Activated CD4-positive, alpha-beta T cell treated with anti-CD3 and anti-CD28 coated beads for 36 hours (primary cell): Measurements from ENCODE around the gene PRDX3. TPM values are rescaled to one million over a fixed set of nuclear protein-coding genes. Genes with fewer than 3 reads are reported as not detected.

Experiments used
- ATAC-seq: fragments of 200-7000 bp; cut with Tn5 transposase; one replicate; pipeline ENCODE4 v1.10.0; 2021; ENCODE audit warnings: mild to moderate bottlenecking, moderate library complexity
- CTCF ChIA-PET: fragments of 350-600 bp; sonication (Branson Sonifier 250); formaldehyde crosslinking; loops from one replicate; lab custom pipeline; 2021; ENCODE audit warnings: antibody characterized with exemption; lab: Charles Lee
- POLR2A ChIA-PET: fragments of 350-600 bp; sonication (Branson Sonifier 250); formaldehyde crosslinking; loops from one replicate; lab custom pipeline; 2021; ENCODE audit warnings: antibody characterized with exemption, inconsistent platforms; lab: Charles Lee
- DNase-seq: peaks from one replicate; pipeline ENCODE4 v3.0.0-alpha.2; 2020
- H3K27ac Mint-ChIP-seq: one replicate; pipeline ENCODE4 v1.8.0; 2021; ENCODE audit warnings: mixed read lengths
- H3K27me3 Mint-ChIP-seq: one replicate; pipeline ENCODE4 v1.8.0; 2021; ENCODE audit warnings: mixed read lengths
- H3K36me3 Mint-ChIP-seq: one replicate; pipeline ENCODE4 v1.8.0; 2021; ENCODE audit warnings: low read depth, mixed read lengths
- H3K4me1 Mint-ChIP-seq: one replicate; pipeline ENCODE4 v1.8.0; 2021; ENCODE audit warnings: mixed read lengths
- H3K4me3 Mint-ChIP-seq: one replicate; pipeline ENCODE4 v1.8.0; 2021; ENCODE audit warnings: mild to moderate bottlenecking, moderate library complexity, mixed read lengths
- H3K9me3 Mint-ChIP-seq: one replicate; pipeline ENCODE4 v1.8.0; 2021; ENCODE audit warnings: low read depth, mixed read lengths
- intact Hi-C, 2 experiments: fragments of 100-400 bp; cut with DNase I in 1 of 2; cut with micrococcal nuclease in 1 of 2; formaldehyde crosslinking; loops; one replicate each; pipeline versions ENCODE4 v1.14.2 to v1.15.1; 2022 to 2024; cut with DNase I, micrococcal nuclease
- total RNA-seq, 2 experiments: library from RNA; stranded (reverse); gene quantifications; one replicate each; pipeline ENCODE4 v1.2.3, GENCODE V29; 2021

The PRDX3 gene
- total RNA-seq, 2 experiments from 2014 or later, result 160 to 217 TPM

GRCh38 chr10:119129721-119130120 is 48.9 kb downstream of the PRDX3 start:
- Mint-ChIP-seq H3K4me1 (peaks cover 41% of the 10 kb centered on the region), H3K36me3 (peaks cover 56% of the 10 kb centered on the region), H3K27ac (no peak overlapping the region), H3K27me3 (no peaks in the 10 kb centered on the region), H3K9me3 (no peaks in the 10 kb centered on the region), H3K4me3 (no peak overlapping the region)
- no peak for ATAC-seq
- intact Hi-C loops, result loop anchor here in 1 of 2 experiments (2.0 to 10.0 kb wide), 4 partner anchors 368 to 573 kb away; partner anchors contain the start of genes BAG3 and RGS10
- CTCF ChIA-PET, result interaction anchor here (0.8 kb wide), 1 partner anchor 25 kb away, joined by 3 read pairs; no protein-coding TSS in a partner anchor
- DNase-seq, result no peak
- POLR2A ChIA-PET, result no interaction called here

DNA sequence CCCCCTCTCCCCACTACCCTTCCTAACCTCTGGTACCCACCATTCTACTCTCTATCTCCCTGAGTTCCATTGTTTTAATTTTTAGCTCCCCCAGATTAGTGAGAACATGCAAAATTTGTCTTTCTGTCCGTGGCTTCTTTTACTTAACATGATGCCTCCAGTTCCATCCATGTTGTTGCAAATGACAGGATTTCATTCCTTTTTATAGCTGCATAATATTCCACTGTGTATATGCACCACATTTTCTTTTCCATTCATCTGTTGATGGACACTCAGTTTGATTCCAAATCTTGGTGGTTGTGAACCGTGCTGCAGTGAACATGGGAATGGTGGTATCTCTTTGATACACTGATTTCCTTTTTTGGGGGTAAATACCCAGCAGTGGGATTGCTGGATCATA is 52.7 kb downstream of the PRDX3 start:
- intact Hi-C loops, result no loop called here
- ChIA-PET CTCF (interaction anchor here (0.8 to 1.4 kb wide), 2 partner anchors 97 to 320 kb away, joined by 4 read pairs; partner anchors contain the start of gene NANOS1), POLR2A (no interaction called here)
- ATAC-seq (no peak), DNase-seq (no peak)
- no peaks in the 10 kb centered on the region for H3K9me3 Mint-ChIP-seq
- peaks cover 43% of the 10 kb centered on the region for H3K36me3 Mint-ChIP-seq
- no peaks in the 10 kb centered on the region for H3K27me3 Mint-ChIP-seq
- no peak overlapping the region for H3K4me3 Mint-ChIP-seq
- peaks cover 10% of the 10 kb centered on the region for H3K4me1 Mint-ChIP-seq
- H3K27ac Mint-ChIP-seq, result no peak overlapping the region

- no peak overlapping the region for H3K27ac Mint-ChIP-seq
- ChIA-PET CTCF (no interaction called here), POLR2A (no interaction called here)
- H3K36me3 Mint-ChIP-seq, result peaks cover 28% of the 10 kb centered on the region
- H3K9me3 Mint-ChIP-seq, result no peaks in the 10 kb centered on the region
- no peak overlapping the region for H3K4me3 Mint-ChIP-seq
- H3K27me3 Mint-ChIP-seq, result no peaks in the 10 kb centered on the region
- no peak for DNase-seq
- intact Hi-C loops, result no loop called here
- ATAC-seq, result no peak
- peaks cover 3% of the 10 kb centered on the region for H3K4me1 Mint-ChIP-seq
Measured at GRCh38 chr10:119120875-119121274, 57.7 kb downstream of the PRDX3 start.

DNA sequence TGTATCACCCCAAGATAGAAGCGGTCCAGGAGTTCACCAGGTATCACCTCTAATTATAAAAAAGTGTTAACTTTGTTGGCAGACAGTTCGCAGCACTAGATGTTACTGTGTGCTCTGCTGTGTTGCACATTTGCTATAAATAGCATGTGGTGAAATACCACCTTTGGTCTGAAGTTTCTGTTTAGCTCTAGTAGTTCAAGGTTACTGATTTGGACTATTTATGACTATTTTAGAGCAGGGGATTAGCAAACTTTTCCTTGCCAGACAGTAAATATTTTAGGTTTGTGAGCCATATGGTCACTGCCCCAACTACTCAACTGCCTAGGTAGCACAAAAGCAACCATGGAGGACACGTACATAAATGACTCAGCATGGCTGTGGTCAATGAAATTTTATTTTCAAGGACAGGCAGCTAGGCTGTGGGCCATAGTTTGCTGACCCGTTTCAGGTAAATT is 58.2 kb downstream of the PRDX3 start:
- POLR2A ChIA-PET, result no interaction called here
- Mint-ChIP-seq H3K9me3 (no peaks in the 10 kb centered on the region), H3K27ac (peak overlapping the region; percentile 19), H3K36me3 (peaks cover 26% of the 10 kb centered on the region), H3K27me3 (no peaks in the 10 kb centered on the region), H3K4me3 (no peak overlapping the region), H3K4me1 (peaks cover 3% of the 10 kb centered on the region)
- DNase-seq (no peak), ATAC-seq (peak; percentile 47)
- intact Hi-C loops, result no loop called here
- CTCF ChIA-PET, result no interaction called here

- H3K27me3 Mint-ChIP-seq, result no peaks in the 10 kb centered on the region
- CTCF ChIA-PET, result no interaction called here
- DNase-seq (no peak), ATAC-seq (no peak)
- no peak overlapping the region for H3K4me3 Mint-ChIP-seq
- intact Hi-C loops, result no loop called here
- peaks cover 26% of the 10 kb centered on the region for H3K36me3 Mint-ChIP-seq
- H3K4me1 Mint-ChIP-seq, result peaks cover 4% of the 10 kb centered on the region
- no peaks in the 10 kb centered on the region for H3K9me3 Mint-ChIP-seq
- no peak overlapping the region for H3K27ac Mint-ChIP-seq
- POLR2A ChIA-PET, result no interaction called here
Measured at GRCh38 chr10:119119400-119119799, 59.2 kb downstream of the PRDX3 start.

- Mint-ChIP-seq H3K9me3 (no peaks in the 10 kb centered on the region), H3K36me3 (peaks cover 30% of the 10 kb centered on the region), H3K4me1 (peaks cover 11% of the 10 kb centered on the region), H3K27me3 (no peaks in the 10 kb centered on the region), H3K27ac (no peak overlapping the region), H3K4me3 (no peak overlapping the region)
- CTCF ChIA-PET, result interaction anchor here (0.7 kb wide), 1 partner anchor 551 kb away, joined by 3 read pairs; no protein-coding TSS in a partner anchor
- DNase-seq, result no peak
- ATAC-seq, result no peak
- intact Hi-C loops, result no loop called here
- POLR2A ChIA-PET, result no interaction called here
Measured at GRCh38 chr10:119118231-119118630, 60.4 kb downstream of the PRDX3 start.

Other genes with a start within 250 kb of the PRDX3 start
- under 1 TPM; 0.04 to 0.09 TPM for gene NANOS1, start 149.1 kb downstream of the PRDX3 start, total RNA-seq
- 100 to 1,000 TPM; 132 to 150 TPM for gene EIF3A, start 98.0 kb downstream of the PRDX3 start, total RNA-seq
- gene DENND10, start 74.7 kb downstream of the PRDX3 start, total RNA-seq, result 10 to 100 TPM; 20.5 to 21.9 TPM
- gene SFXN4, start 13.1 kb downstream of the PRDX3 start, total RNA-seq, result 10 to 100 TPM; 38.7 to 44.7 TPM
- 10 to 100 TPM; 21.2 to 24.8 TPM for gene GRK5, start 28.8 kb upstream of the PRDX3 start, total RNA-seq